ENCODE results near the gene SIL1.
"Not testable (repeated sequence)": the region's sequence is repeated elsewhere in the genome, so short reads cannot be mapped to it uniquely, and the experiment has no call there.

The SIL1 gene

GRCh38 chr5:139043157-139043905, 154.8 kb downstream of the SIL1 start:
- H3K27ac Mint-ChIP-seq: no peak overlapping the region
- no peaks in the 10 kb centered on the region for H3K9me3 Mint-ChIP-seq
- H3K36me3 Mint-ChIP-seq: no peaks in the 10 kb centered on the region
- DNase-seq (ENCODE audit: low spot score in 2 of 2): no peak
- H3K4me3 Mint-ChIP-seq: no peak overlapping the region
- H3K4me1 Mint-ChIP-seq: no peaks in the 10 kb centered on the region
- no peak for ATAC-seq

GRCh38 chr5:139040081-139040480, 158.1 kb downstream of the SIL1 start:
- H3K36me3 Mint-ChIP-seq: no peaks in the 10 kb centered on the region
- H3K9me3 Mint-ChIP-seq: peaks cover 6% of the 10 kb centered on the region
- DNase-seq (ENCODE audit: low spot score in 2 of 2) (no peak), ATAC-seq (no peak)
- no peak overlapping the region for H3K27ac Mint-ChIP-seq
- H3K4me3 Mint-ChIP-seq: no peak overlapping the region
- H3K4me1 Mint-ChIP-seq: no peaks in the 10 kb centered on the region

GRCh38 chr5:139038613-139039305, 159.4 kb downstream of the SIL1 start:
- ATAC-seq: no peak

GRCh38 chr5:139037732-139038131, 160.4 kb downstream of the SIL1 start:
- H3K9me3 Mint-ChIP-seq: peaks cover 10% of the 10 kb centered on the region
- no peak overlapping the region for H3K27ac Mint-ChIP-seq
- ATAC-seq: peak; percentile 56
- no peaks in the 10 kb centered on the region for H3K36me3 Mint-ChIP-seq
- no peak overlapping the region for H3K4me3 Mint-ChIP-seq
- no peak for DNase-seq (ENCODE audit: low spot score in 2 of 2)
- H3K4me1 Mint-ChIP-seq: no peaks in the 10 kb centered on the region

More at GRCh38 chr5:139038613-139039305, 159.4 kb downstream of the SIL1 start:
- H3K4me1 Mint-ChIP-seq: no peaks in the 10 kb centered on the region
- H3K36me3 Mint-ChIP-seq: no peaks in the 10 kb centered on the region
- DNase-seq (ENCODE audit: low spot score in 2 of 2): no peak
- H3K4me3 Mint-ChIP-seq: no peak overlapping the region
- H3K9me3 Mint-ChIP-seq: peaks cover 6% of the 10 kb centered on the region
- H3K27ac Mint-ChIP-seq: no peak overlapping the region

GRCh38 chr5:139036332-139036731, 161.8 kb downstream of the SIL1 start:
- ATAC-seq; H3K27ac Mint-ChIP-seq; H3K36me3 Mint-ChIP-seq; H3K4me3 Mint-ChIP-seq; H3K4me1 Mint-ChIP-seq; DNase-seq (ENCODE audit: low spot score in 2 of 2): not testable (repeated sequence)
- H3K9me3 Mint-ChIP-seq: peaks cover 10% of the 10 kb centered on the region

- Mint-ChIP-seq H3K27ac (no peak overlapping the region), H3K36me3 (no peaks in the 10 kb centered on the region), H3K4me1 (peaks cover 11% of the 10 kb centered on the region), H3K4me3 (no peak overlapping the region), H3K9me3 (no peaks in the 10 kb centered on the region)
- DNase-seq (ENCODE audit: low spot score in 2 of 2): no peak
- ATAC-seq: no peak
Measured at GRCh38 chr5:139027150-139027549, 171.0 kb downstream of the SIL1 start.

GRCh38 chr5:139025651-139026050, 172.5 kb downstream of the SIL1 start:
- Mint-ChIP-seq H3K4me3 (no peak overlapping the region), H3K27ac (no peak overlapping the region), H3K4me1 (peaks cover 11% of the 10 kb centered on the region), H3K36me3 (no peaks in the 10 kb centered on the region), H3K9me3 (no peaks in the 10 kb centered on the region)
- ATAC-seq (no peak), DNase-seq (ENCODE audit: low spot score in 2 of 2) (peak in 1 of 2 donors; percentile 22)

GRCh38 chr5:139023286-139023685, 174.9 kb downstream of the SIL1 start:
- Mint-ChIP-seq H3K27ac (peak overlapping the region; percentile 45), H3K36me3 (peaks cover 5% of the 10 kb centered on the region), H3K4me3 (no peak overlapping the region), H3K9me3 (no peaks in the 10 kb centered on the region), H3K4me1 (peaks cover 11% of the 10 kb centered on the region)
- ATAC-seq (no peak), DNase-seq (ENCODE audit: low spot score in 2 of 2) (peak in 1 of 2 donors; percentile 35)

- Mint-ChIP-seq H3K27ac (no peak overlapping the region), H3K36me3 (peaks cover 8% of the 10 kb centered on the region), H3K9me3 (no peaks in the 10 kb centered on the region), H3K4me1 (peaks cover 6% of the 10 kb centered on the region), H3K4me3 (no peak overlapping the region)
- no peak for DNase-seq (ENCODE audit: low spot score in 2 of 2)
- no peak for ATAC-seq
Measured at GRCh38 chr5:139022528-139022927, 175.6 kb downstream of the SIL1 start.

GRCh38 chr5:139021346-139021745, 176.8 kb downstream of the SIL1 start:
- ATAC-seq (no peak), DNase-seq (ENCODE audit: low spot score in 2 of 2) (peak in 1 of 2 donors; percentile 12)
- no peaks in the 10 kb centered on the region for H3K4me1 Mint-ChIP-seq
- no peak overlapping the region for H3K27ac Mint-ChIP-seq
- H3K9me3 Mint-ChIP-seq: no peaks in the 10 kb centered on the region
- peaks cover 8% of the 10 kb centered on the region for H3K36me3 Mint-ChIP-seq
- no peak overlapping the region for H3K4me3 Mint-ChIP-seq

- DNase-seq (ENCODE audit: low spot score in 2 of 2): peak in 1 of 2 donors; percentile 20
- no peaks in the 10 kb centered on the region for H3K9me3 Mint-ChIP-seq
- H3K4me1 Mint-ChIP-seq: no peaks in the 10 kb centered on the region
- H3K36me3 Mint-ChIP-seq: peaks cover 8% of the 10 kb centered on the region
- H3K27ac Mint-ChIP-seq: no peak overlapping the region
- no peak overlapping the region for H3K4me3 Mint-ChIP-seq
- no peak for ATAC-seq
Measured at GRCh38 chr5:139019880-139020279, 178.3 kb downstream of the SIL1 start.

GRCh38 chr5:139019211-139019610, 179.0 kb downstream of the SIL1 start:
- Mint-ChIP-seq H3K36me3 (peaks cover 8% of the 10 kb centered on the region), H3K9me3 (no peaks in the 10 kb centered on the region), H3K4me1 (no peaks in the 10 kb centered on the region), H3K27ac (no peak overlapping the region), H3K4me3 (no peak overlapping the region)
- ATAC-seq (no peak), DNase-seq (ENCODE audit: low spot score in 2 of 2) (no peak)

GRCh38 chr5:139017624-139018023, 180.5 kb downstream of the SIL1 start:
- Mint-ChIP-seq H3K36me3 (peaks cover 8% of the 10 kb centered on the region), H3K4me3 (no peak overlapping the region), H3K27ac (no peak overlapping the region), H3K4me1 (no peaks in the 10 kb centered on the region), H3K9me3 (no peaks in the 10 kb centered on the region)
- ATAC-seq (no peak), DNase-seq (ENCODE audit: low spot score in 2 of 2) (no peak)

GRCh38 chr5:139016186-139016585, 182.0 kb downstream of the SIL1 start:
- H3K9me3 Mint-ChIP-seq: no peaks in the 10 kb centered on the region
- ATAC-seq (no peak), DNase-seq (ENCODE audit: low spot score in 2 of 2) (no peak)
- peaks cover 8% of the 10 kb centered on the region for H3K36me3 Mint-ChIP-seq
- H3K27ac Mint-ChIP-seq: no peak overlapping the region
- no peak overlapping the region for H3K4me3 Mint-ChIP-seq
- peaks cover 5% of the 10 kb centered on the region for H3K4me1 Mint-ChIP-seq

GRCh38 chr5:139014726-139015125, 183.4 kb downstream of the SIL1 start:
- DNase-seq (ENCODE audit: low spot score in 2 of 2) (no peak), ATAC-seq (no peak)
- Mint-ChIP-seq H3K4me3 (no peak overlapping the region), H3K27ac (no peak overlapping the region), H3K4me1 (peaks cover 5% of the 10 kb centered on the region), H3K36me3 (peaks cover 8% of the 10 kb centered on the region), H3K9me3 (no peaks in the 10 kb centered on the region)

GRCh38 chr5:139012176-139012575, 186.0 kb downstream of the SIL1 start:
- Mint-ChIP-seq H3K4me3 (peak overlapping the region; percentile 11), H3K9me3 (no peaks in the 10 kb centered on the region), H3K4me1 (peaks cover 5% of the 10 kb centered on the region), H3K27ac (no peak overlapping the region), H3K36me3 (no peaks in the 10 kb centered on the region)
- ATAC-seq (no peak), DNase-seq (ENCODE audit: low spot score in 2 of 2) (peak in 1 of 2 donors; percentile 41)

Data from stimulated activated effector memory CD8-positive, alpha-beta T cell treated with anti-CD3 and anti-CD28 coated beads, Interleukin-12 subunit alpha, Interleukin-12 subunit beta, amount 100 ng/mL, for 72 hours (primary cell).